Pulmonary artery endothelial cell (primary cell): ENCODE results near the gene GOLGA6C. TPM values are rescaled to one million over a fixed set of nuclear protein-coding genes. Genes with fewer than 3 reads are reported as not detected.
"Not testable (repeated sequence)": the region's sequence is repeated elsewhere in the genome, so short reads cannot be mapped to it uniquely, and the experiment has no call there.

Source experiments
- DNase-seq: peaks from one replicate; pipeline ENCODE4 v3.0.0-alpha.2; 2011; ENCODE audit warnings: low read depth, low spot score
- total RNA-seq: library from RNA; depleted of rRNA; stranded (reverse); fragments of >200 nt; gene quantifications from 2 replicates; pipeline ENCODE4 v1.2.3, GENCODE V29; 2014

Gene GOLGA6C
- not detected in 2 replicates for total RNA-seq

- DNase-seq, result not testable (repeated sequence)
Measured at GRCh38 chr15:75258034-75258433, at the start of gene GOLGA6C. Gene GOLGA6C (plus strand): TSS chr15:75258334. CDS start chr15:75258599, 265 bp downstream.

- DNase-seq, result no peak
Measured at GRCh38 chr15:75208501-75209288, 49.4 kb upstream of the GOLGA6C start.

DNA sequence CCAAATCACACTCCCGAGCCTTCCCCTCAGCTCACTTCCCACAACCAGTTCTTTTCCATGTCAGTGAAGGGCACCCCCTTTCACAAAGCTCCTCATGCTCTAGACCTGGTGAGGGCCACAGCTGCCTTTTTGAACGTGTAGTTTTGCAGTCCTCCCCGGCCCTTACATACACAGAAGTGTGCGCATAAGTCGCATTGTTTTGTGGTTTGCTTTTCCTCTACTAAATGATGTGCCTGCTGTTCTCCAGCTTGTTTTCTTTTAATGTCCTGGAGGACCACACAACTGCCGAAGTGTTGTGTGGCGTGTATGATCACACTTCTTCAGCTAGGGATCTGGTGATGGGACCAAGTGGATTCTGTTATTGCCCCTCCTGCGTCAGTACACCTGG lies 48.9 kb upstream of the GOLGA6C start:
- no peak for DNase-seq

- DNase-seq, result no peak
Measured at GRCh38 chr15:75210811-75211230, 47.3 kb upstream of the GOLGA6C start.

DNA sequence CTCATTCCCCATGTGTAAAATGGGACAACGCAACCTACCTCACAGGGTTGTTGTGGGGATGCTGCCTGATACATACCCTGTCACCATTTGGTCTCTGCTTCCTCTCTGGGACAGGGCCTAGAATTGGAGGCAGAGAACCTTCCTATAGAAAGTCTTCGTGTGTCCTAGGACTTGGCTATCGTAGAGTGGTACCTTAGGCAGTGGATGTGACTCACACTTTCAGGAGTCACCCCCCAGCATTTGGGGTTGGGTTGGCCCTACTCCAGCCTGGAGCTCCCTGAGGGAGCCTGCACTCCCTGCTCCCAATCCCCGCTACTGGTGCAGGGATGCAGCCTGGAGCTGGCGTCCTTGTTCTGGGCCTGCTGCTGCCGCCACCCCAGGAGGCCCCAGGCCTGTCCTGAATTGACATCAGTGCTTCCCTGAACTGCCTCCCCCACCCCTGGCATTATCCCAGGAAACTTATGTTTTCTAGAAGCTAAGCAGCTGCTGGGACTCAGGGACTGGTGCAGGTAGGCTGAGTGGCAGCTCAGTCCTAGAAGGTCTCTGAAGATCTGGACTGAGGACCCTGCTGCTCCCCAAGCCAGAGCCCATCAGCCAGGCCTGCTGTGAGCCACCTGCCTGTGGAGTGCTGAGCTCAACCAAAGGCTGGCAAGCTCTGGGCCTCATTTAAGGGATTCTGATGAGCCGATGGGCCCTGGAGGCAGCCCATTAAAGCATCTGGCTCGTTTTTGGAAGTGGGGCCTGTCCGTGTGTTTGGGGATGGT lies 46.5 kb upstream of the GOLGA6C start:
- no peak for DNase-seq

DNA sequence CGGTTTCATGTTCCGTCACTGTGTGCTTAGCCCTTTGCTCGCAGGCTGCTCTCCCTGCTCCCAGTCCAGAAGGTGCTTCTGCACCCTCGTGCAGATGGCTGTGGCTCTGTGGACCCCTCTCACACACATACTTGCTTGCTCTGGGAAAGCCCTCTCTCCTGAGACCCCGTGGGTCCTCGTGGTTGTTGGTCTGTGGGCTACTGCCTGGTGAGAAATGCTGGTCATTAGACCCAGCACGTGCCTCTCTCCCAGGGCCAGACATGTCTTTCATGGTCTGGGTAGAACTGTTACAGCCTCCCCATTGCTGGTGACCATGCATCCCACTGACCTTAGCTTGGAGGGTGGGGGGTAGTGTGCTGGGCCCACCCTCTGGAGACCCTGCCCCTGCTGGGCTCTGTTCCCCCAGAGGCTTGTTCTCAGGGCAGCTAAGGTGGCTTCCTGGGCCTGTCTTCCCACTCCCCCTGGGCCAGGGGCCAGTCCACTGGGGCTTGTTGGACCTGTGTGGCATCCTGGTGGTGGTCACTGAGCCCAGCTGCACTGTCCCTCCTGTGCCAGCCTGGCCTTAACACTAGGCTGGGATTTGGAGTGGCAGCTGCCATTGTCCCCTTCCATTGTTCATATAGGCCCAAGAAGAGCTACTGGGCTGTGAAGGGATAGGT lies 45.8 kb upstream of the GOLGA6C start:
- no peak for DNase-seq

DNA sequence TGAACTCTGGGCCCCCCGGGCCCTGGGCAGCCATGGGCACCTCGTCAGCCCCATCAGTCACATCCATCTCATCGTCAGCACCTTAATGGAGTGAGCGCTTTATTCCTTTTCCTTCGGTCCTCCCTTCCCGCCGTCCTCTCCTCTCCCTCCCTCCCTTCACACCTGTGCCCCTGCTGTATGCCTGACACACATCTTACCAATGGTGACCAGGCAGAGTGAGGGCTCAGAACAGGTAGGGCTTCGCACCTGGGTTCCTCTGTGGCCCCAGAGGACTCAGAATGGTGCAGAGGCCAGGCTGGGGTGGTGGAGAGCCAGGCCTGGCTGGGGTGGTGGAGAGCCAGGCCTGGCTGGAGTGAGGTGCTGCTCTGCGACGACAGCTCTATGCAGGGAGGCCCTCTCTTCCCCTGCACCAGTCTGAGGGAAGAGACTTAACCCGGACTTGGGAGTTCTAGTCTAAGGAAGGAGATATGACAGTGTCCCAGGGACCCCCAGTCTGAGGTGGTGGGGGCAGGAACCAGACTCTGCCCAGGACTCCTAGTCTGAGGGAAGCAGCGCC lies 44.8 kb upstream of the GOLGA6C start:
- no peak for DNase-seq

DNA sequence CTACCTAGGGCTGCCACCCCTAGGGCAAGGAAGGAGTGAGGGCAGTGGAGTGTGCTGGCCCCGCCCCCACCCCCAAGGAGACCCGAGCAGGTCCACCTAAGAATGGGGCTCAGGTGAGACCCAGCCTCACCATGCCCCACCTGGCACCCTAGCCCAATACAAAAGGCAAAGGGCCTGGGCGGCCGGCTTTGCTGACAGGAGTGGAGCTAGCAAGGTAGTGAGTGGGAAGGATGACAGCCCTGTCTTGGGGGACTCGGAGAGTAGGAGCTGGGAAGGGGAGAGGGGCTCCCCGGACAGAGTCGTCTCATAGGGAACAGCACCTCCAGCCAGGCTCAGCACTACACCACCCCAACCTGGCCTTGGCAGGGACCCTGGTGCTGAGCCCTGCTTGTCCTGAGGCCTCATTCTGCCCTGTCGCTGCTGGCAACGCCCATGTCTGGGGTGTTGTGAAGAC lies 44.3 kb upstream of the GOLGA6C start:
- no peak for DNase-seq

GRCh38 chr15:75214293-75215096 lies 43.6 kb upstream of the GOLGA6C start:
- no peak for DNase-seq

GRCh38 chr15:75215107-75216004 lies 42.8 kb upstream of the GOLGA6C start:
- DNase-seq, result no peak

DNA sequence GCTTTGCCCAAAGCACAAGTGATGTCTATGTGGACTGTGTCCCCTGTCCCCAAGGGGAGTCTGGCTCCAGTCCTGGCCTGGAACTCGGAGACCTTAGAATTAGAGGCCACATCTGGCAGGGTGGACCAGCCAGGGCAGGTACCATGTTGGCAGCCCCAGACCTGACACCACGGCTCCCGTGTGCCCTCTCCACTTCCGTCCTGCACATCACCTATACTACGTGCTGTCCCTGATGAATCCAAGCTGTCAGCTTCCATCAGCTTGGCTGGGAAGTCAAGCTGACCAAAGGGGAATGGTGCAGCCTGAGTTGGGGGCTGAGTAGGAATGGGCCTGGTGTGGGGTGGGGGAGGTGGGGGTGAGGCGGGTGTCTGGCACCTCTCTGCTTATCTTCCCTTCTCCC lies 41.1 kb upstream of the GOLGA6C start:
- DNase-seq, result no peak

- not testable (repeated sequence) for DNase-seq
Measured at GRCh38 chr15:75217574-75217973, 40.6 kb upstream of the GOLGA6C start.

GRCh38 chr15:75219507-75219929 lies 38.6 kb upstream of the GOLGA6C start:
- DNase-seq, result not testable (repeated sequence)

- no peak for DNase-seq
Measured at GRCh38 chr15:75223688-75224087, 34.4 kb upstream of the GOLGA6C start.

DNA sequence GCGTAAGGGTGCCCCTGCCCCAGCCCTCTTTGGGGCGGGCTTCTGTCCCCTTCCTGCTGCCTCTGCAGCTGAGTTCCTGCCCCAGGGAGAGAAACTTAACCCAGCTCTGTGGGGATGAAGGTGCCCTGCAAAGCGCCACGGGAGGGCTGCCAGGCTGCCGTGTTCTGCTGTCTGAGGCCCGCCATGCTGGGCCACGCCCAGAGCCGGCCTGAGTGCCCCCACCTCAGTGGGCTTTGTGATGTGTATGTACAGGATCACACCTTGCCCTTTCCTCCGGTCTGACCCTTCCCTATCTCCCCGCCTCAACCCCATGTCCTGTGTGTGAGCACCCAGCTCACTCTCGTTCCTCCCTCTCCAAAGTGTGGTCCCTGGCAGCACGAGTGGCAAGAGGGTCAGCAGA lies 33.9 kb upstream of the GOLGA6C start:
- DNase-seq, result no peak

DNA sequence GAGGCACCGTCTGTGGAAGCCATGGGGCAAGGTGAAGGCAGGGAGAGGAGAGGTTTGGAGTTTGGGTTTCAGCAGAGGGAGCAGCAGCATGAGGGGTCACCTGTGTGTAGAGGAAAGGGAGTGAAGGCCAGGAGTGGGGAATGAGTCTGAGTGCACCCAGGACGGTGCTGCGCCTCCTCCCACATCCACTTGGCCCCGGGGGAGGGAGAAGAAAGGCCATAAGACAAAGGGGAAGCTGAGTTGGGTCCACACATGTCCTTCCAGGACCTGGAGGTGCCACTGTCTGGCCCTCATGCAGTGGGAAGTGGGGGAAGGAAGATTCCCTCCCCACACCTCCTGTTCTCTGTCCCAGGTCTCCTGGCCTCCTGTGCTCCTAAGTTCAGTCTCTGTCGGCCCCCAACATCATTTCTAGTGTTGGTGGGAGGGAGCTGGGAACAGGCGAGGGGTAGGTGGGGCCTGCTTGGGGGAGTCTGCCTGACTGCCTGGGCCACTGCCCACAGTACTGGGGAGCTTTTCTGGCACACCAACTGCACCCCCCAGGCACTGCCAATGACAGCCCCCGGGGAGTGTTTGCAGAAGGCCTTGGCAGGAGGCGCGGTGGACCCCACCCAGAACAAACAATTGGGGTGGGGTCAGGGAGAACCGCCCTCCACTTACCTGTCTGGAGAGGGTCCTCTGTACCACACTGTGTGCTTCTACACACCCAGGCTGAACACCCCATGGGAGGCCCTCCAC lies 32.9 kb upstream of the GOLGA6C start:
- not testable (repeated sequence) for DNase-seq

GRCh38 chr15:75225951-75226732 lies 32.0 kb upstream of the GOLGA6C start:
- DNase-seq, result no peak

GRCh38 chr15:75227112-75227511 lies 31.0 kb upstream of the GOLGA6C start:
- not testable (repeated sequence) for DNase-seq
